Islet of Langerhans (tissue), 1 donor: ENCODE data around the gene OLFML2A.

Experiments used
- FAIRE-seq: peaks from one replicate; lab custom pipeline; 2011; peaks lifted over from hg19 to GRCh38; lab: Jason Lieb, UNC

Gene OLFML2A

GRCh38 chr9:124778575-124779367 lies 1.8 kb downstream of the OLFML2A start:
- no peak for FAIRE-seq

GRCh38 chr9:124779368-124780059 lies 2.6 kb downstream of the OLFML2A start:
- no peak for FAIRE-seq

- no peak for FAIRE-seq
Measured at GRCh38 chr9:124780060-124780756, 3.3 kb downstream of the OLFML2A start.

- FAIRE-seq: no peak
Measured at GRCh38 chr9:124780757-124781151, 3.8 kb downstream of the OLFML2A start.

- no peak for FAIRE-seq
Measured at GRCh38 chr9:124781967-124782660, 5.2 kb downstream of the OLFML2A start.

- no peak for FAIRE-seq
Measured at GRCh38 chr9:124782661-124783574, 6.0 kb downstream of the OLFML2A start.

GRCh38 chr9:124783830-124784229 lies 6.9 kb downstream of the OLFML2A start:
- no peak for FAIRE-seq

GRCh38 chr9:124784509-124784908 lies 7.6 kb downstream of the OLFML2A start:
- no peak for FAIRE-seq

- no peak for FAIRE-seq
Measured at GRCh38 chr9:124786881-124787573, 10.1 kb downstream of the OLFML2A start.

GRCh38 chr9:124788542-124789217 lies 11.7 kb downstream of the OLFML2A start:
- no peak for FAIRE-seq

- FAIRE-seq: no peak
Measured at GRCh38 chr9:124789531-124789930, 12.6 kb downstream of the OLFML2A start.

GRCh38 chr9:124790301-124790700 lies 13.4 kb downstream of the OLFML2A start:
- no peak for FAIRE-seq

- no peak for FAIRE-seq
Measured at GRCh38 chr9:124790801-124791505, 14.0 kb downstream of the OLFML2A start.

GRCh38 chr9:124792257-124793014 lies 15.5 kb downstream of the OLFML2A start:
- FAIRE-seq: no peak

GRCh38 chr9:124793015-124793541 lies 16.1 kb downstream of the OLFML2A start:
- no peak for FAIRE-seq

GRCh38 chr9:124794902-124795491 lies 18.1 kb downstream of the OLFML2A start:
- FAIRE-seq: no peak

GRCh38 chr9:124795881-124796431 lies 19.0 kb downstream of the OLFML2A start:
- FAIRE-seq: no peak
